ENCODE measurements around the gene TUBB1. TPM values are rescaled to one million over a fixed set of nuclear protein-coding genes. Genes with fewer than 3 reads are reported as not detected.

The TUBB1 gene
- total and polyA plus RNA-seq, 2 of the 4 experiments (the other 2 are of a cell fraction): not detected

DNA sequence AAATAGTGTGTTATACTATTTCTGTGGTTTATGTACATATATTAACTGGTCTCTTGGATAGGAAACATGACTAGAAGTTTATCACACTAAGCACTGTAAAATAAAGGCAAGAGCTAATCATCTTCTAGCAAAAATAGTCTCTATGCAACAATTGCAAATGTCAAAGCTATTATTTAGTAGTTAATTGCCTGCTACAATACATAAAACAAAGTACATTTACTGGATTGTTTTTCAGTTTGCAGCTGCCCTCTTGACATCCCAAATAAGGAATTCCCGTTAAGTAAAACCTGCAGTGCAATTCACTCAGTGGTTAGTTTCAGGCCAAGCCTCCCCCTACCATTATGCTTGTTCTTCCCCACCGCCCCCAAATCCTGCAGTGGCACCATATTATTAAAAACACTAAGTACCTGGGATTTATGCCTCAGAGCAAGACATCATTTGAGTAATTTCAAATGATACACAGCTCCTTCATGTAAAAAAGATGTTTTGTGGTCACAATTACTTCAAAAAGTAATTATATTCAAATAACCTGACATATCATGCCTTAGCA, 14.5 kb downstream of the TUBB1 start:
- ChIA-PET POLR2A (ENCODE audit: unreplicated experiment) (no interaction called here), CTCF (no interaction called here)
- Histone ChIP-seq H2AK9ac (replicated peaks; ENCODE audit: low read depth, low read length, poor library complexity) (no peak overlapping the region), H3K18ac (ENCODE audit: low read depth, low read length) (no peak overlapping the region), H3K14ac (replicated peaks; ENCODE audit: low read depth, low read length) (no peak overlapping the region), H4K91ac (ENCODE audit: insufficient read depth, low read depth, low read length) (no peak overlapping the region), H3K36me3 (ENCODE audit: control insufficient read depth, insufficient read depth, low read length) (peaks cover 23% of the 10 kb centered on the region), H3K56ac (ENCODE audit: extremely low read depth, insufficient read depth, low read length) (no peak overlapping the region), H3K4ac (ENCODE audit: low read depth, low read length) (no peak overlapping the region), H2BK15ac (ENCODE audit: low read depth, low read length) (no peak overlapping the region), H3K9me1 (ENCODE audit: insufficient read depth, low read length) (peaks cover 7% of the 10 kb centered on the region), H3K27me3 (ENCODE audit: control insufficient read depth, insufficient read depth, low read length) (no peaks in the 10 kb centered on the region), H2BK5ac (ENCODE audit: low read depth, low read length, poor library complexity, severe bottlenecking) (no peak overlapping the region), H3K23ac (ENCODE audit: low read depth, low read length) (no peak overlapping the region), H2AK5ac (ENCODE audit: low read depth, low read length) (no peak overlapping the region), H2BK120ac (ENCODE audit: low read depth, low read length) (no peak overlapping the region), H2AFZ (replicated peaks; ENCODE audit: low read length, poor library complexity) (no peak overlapping the region), H3K4me2 (ENCODE audit: low read depth, low read length) (no peak overlapping the region), H2BK20ac (ENCODE audit: low read depth, low read length) (no peak overlapping the region), H3K9me3 (ENCODE audit: control insufficient read depth, insufficient read depth, low read length) (no peaks in the 10 kb centered on the region), H3K4me1 (ENCODE audit: control insufficient read depth, insufficient read depth, low read length) (peaks cover 6% of the 10 kb centered on the region), H4K20me1 (ENCODE audit: insufficient read depth, low read length) (peaks cover 18% of the 10 kb centered on the region; the same call in 1 of the 2 replicates), H3K79me1 (ENCODE audit: low read depth in 1 of 2, low read length in 2 of 2) (peaks cover 29 to 43% of the 10 kb centered on the region in 2 experiments), H4K8ac (ENCODE audit: low read depth in 2 of 2, low read length in 2 of 2) (no peak overlapping the region), H4K5ac (ENCODE audit: low read depth, low read length) (no peak overlapping the region), H3K4me3 (ENCODE audit: insufficient read depth, low read depth, low read length) (no peak overlapping the region), H3K9ac (ENCODE audit: low read depth, low read length) (no peak overlapping the region), H3K27ac (ENCODE audit: insufficient read depth, low read length) (no peak overlapping the region)
- BruUV-seq (replicated peaks): no TSS peak
- dilution Hi-C loops (cut with HindIII; ENCODE audit: low sequenced_read_pairs, unreplicated experiment) (no loop called here), in situ Hi-C loops (cut with MboI; ENCODE audit: low sequenced_read_pairs) (loop anchor here (25.0 kb wide), 3 partner anchors 796 to 1646 kb away; partner anchors contain the start of genes ANKRD60 and RBM38), intact Hi-C loops (cut with micrococcal nuclease) (loop anchor here (5.0 kb wide), 2 partner anchors 141 to 161 kb away; no protein-coding TSS in a partner anchor)
- whole genome bisulfite sequencing, 2 experiments (ENCODE audit: extremely low coverage in 2 of 2, insufficient read length in 1 of 2): 90% methylated on average over 1 of the region's 2 CpGs; no CpG with 5 or more reads in 1 of the 2 experiments
- no peak for TF ChIP-seq RFX5 (IDR thresholded peaks at IDR 0.05; ENCODE audit: low read depth, low read length)
- no peak for TF ChIP-seq CHD1 (IDR thresholded peaks at IDR 0.05; ENCODE audit: low read depth, low read length)
- TF ChIP-seq, protein P1, sequence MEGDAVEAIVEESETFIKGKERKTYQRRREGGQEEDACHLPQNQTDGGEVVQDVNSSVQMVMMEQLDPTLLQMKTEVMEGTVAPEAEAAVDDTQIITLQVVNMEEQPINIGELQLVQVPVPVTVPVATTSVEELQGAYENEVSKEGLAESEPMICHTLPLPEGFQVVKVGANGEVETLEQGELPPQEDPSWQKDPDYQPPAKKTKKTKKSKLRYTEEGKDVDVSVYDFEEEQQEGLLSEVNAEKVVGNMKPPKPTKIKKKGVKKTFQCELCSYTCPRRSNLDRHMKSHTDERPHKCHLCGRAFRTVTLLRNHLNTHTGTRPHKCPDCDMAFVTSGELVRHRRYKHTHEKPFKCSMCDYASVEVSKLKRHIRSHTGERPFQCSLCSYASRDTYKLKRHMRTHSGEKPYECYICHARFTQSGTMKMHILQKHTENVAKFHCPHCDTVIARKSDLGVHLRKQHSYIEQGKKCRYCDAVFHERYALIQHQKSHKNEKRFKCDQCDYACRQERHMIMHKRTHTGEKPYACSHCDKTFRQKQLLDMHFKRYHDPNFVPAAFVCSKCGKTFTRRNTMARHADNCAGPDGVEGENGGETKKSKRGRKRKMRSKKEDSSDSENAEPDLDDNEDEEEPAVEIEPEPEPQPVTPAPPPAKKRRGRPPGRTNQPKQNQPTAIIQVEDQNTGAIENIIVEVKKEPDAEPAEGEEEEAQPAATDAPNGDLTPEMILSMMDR (conservative IDR thresholded peaks at IDR 0.05; ENCODE audit: low read depth, low read length): no peak
- no peak for TF ChIP-seq RCOR1 (IDR thresholded peaks at IDR 0.05; ENCODE audit: insufficient replicate concordance, low read length)
- TF ChIP-seq, protein P2, sequence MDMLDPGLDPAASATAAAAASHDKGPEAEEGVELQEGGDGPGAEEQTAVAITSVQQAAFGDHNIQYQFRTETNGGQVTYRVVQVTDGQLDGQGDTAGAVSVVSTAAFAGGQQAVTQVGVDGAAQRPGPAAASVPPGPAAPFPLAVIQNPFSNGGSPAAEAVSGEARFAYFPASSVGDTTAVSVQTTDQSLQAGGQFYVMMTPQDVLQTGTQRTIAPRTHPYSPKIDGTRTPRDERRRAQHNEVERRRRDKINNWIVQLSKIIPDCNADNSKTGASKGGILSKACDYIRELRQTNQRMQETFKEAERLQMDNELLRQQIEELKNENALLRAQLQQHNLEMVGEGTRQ (IDR thresholded peaks at IDR 0.05; ENCODE audit: low read depth, low read length): no peak
- no peak for TF ChIP-seq RAD21 (IDR thresholded peaks at IDR 0.05; ENCODE audit: low read length)
- no peak for TF ChIP-seq CEBPB (IDR thresholded peaks at IDR 0.05; ENCODE audit: low read depth, low read length)
- TF ChIP-seq NFE2L2 (IDR thresholded peaks at IDR 0.05; ENCODE audit: low read depth, low read length): no peak
- TF ChIP-seq, protein P3, sequence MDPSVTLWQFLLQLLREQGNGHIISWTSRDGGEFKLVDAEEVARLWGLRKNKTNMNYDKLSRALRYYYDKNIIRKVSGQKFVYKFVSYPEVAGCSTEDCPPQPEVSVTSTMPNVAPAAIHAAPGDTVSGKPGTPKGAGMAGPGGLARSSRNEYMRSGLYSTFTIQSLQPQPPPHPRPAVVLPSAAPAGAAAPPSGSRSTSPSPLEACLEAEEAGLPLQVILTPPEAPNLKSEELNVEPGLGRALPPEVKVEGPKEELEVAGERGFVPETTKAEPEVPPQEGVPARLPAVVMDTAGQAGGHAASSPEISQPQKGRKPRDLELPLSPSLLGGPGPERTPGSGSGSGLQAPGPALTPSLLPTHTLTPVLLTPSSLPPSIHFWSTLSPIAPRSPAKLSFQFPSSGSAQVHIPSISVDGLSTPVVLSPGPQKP (IDR thresholded peaks at IDR 0.05; ENCODE audit: borderline replicate concordance, low read depth, low read length): no peak
- TF ChIP-seq SMC3 (IDR thresholded peaks at IDR 0.05; ENCODE audit: low read depth, low read length): no peak
- TF ChIP-seq POLR2A (IDR thresholded peaks at IDR 0.05; ENCODE audit: low read depth, low read length): no peak
- no peak for TF ChIP-seq MAZ (IDR thresholded peaks at IDR 0.05; ENCODE audit: borderline replicate concordance, low read depth, low read length)
- no peak for TF ChIP-seq BHLHE40 (IDR thresholded peaks at IDR 0.05; ENCODE audit: low read depth, low read length)
- no peak for TF ChIP-seq MAFK (IDR thresholded peaks at IDR 0.05; ENCODE audit: low read depth, low read length)
- TF ChIP-seq MXI1 (IDR thresholded peaks at IDR 0.05; ENCODE audit: borderline replicate concordance, low read depth, low read length): no peak
- no peak for TF ChIP-seq FOS (IDR thresholded peaks at IDR 0.05; ENCODE audit: low read depth, low read length)
- no peak for DNase-seq
- ATAC-seq (ENCODE audit: low read depth): no peak

Data from IMR-90 (cell line).